ENCODE measurements around the gene SRC.
"Not testable (repeated sequence)": the region's sequence is repeated elsewhere in the genome, so short reads cannot be mapped to it uniquely, and the experiment has no call there.

SRC gene

DNA sequence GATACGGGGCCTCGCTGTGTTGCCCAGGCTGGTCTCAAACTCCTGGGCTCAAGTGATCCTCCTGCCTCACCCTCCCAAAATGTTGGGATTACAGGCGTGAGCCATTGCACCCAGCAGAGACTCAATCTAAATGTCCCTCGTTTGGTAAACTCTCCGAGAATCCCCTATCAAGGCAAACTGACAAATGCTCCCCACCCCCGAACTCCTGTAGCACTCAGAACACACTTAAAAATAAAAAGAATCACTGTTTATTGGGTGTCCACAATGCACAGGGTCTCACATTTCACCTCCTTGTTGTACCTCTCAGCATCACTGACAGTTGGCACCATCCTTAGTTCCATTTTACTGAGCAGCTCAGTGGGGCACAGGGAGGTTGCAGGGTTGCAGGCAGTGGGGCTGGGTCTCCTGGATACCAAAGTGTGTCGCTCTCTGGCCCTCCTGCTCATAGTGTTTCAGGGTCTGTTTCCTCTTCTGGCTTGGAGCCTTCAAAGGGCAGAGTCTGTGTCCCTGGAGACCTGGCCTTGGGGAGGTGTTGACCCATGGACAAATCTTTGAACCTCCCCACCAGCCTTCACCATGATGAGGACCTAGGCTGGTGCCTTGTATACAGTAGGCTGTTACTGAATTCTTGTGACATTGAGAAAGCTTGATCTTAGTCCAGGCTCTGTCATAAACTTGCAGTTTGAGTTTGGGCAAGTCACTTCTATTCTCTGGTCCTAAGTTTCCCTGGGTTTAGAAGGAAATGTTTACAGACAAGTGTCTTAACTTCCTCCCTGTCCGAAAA lies 8.5 kb upstream of the SRC start:
- no peak for DNase-seq

DNA sequence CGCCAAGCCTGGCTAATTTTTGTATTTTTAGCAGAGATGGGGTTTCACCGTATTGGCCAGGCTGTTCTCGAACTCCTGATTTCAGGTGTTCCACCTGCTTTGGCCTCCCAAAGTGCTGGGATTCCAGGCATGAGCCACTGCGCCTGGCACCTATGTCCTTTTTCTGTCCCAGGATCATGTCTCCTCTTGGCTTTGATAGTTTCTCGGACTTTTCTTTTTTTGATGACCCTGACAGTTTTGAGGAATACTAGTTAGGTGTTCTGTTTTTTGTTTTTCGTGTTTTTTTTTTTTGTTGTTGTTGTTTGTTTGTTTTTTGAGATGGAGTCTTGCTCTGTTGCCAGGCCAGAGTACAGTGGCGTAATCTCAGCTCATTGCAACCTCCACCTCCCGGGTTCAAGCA lies 7.6 kb upstream of the SRC start:
- not testable (repeated sequence) for DNase-seq

GRCh38 chr20:37339208-37339607 lies 6.7 kb upstream of the SRC start:
- no peak for DNase-seq

DNA sequence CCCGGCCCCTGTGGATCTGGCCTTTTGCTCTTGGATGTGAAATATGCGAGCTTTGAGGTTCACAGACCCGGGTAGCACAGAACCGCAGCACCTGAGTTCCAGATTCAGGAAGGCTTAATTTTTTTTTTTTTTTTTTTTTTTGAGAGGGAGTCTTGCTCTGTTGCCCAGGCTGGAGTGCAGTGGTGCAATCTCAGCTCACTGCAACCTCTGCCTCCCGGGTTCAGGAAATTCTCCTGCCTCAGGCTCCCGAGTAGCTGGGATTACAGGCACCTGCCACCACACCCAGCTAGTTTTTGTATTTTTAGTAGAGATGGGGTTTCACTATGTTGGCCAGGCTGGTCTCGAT lies 6.2 kb upstream of the SRC start:
- DNase-seq, result not testable (repeated sequence)

GRCh38 chr20:37340998-37341397 lies 4.9 kb upstream of the SRC start:
- no peak for DNase-seq

DNA sequence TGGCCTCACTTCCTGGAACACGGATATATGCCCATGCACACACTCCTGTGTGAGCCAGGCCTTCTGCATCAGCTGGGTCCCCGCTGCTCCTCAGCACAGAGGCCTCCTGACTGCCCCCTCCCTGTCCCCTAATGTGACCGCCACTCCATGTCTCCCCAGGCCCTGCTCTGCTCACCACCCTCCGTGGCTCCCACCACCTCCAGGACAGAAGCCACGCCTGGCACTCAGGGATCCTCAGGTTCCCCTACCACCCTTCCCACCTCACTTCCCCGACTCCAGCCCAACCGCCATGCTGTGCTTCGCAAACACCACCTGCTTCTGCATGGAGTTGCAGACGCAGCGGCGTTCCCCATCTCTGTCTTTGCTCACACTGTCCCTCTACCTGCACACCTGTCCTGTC lies 4.3 kb upstream of the SRC start:
- DNase-seq, result no peak

- no peak for DNase-seq
Measured at GRCh38 chr20:37342231-37343177, 3.4 kb upstream of the SRC start.

- no peak for DNase-seq
Measured at GRCh38 chr20:37343212-37343993, 2.5 kb upstream of the SRC start.

DNA sequence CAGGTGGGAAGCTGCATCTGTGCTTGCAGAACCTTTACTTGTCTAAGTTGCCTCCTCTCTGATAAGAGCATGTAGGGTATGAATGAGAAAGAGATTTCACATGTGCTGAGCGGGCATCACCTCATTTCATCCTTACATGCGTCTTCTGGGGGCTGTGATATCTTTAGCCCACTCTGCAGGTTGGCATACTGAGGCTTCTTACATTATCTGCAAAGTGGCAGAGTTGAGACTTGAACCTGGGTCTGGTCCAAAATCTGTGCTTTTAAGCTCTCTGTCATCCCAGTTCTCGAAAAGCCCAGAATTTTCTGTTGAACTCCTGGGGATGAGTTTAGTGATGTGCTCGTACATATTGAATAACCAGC lies 2.0 kb upstream of the SRC start:
- no peak for DNase-seq

GRCh38 chr20:37344506-37345338 lies 1.2 kb upstream of the SRC start:
- no peak for DNase-seq

GRCh38 chr20:37346236-37346534 lies 245 bp downstream of the SRC start:
- no peak for DNase-seq

GRCh38 chr20:37346535-37347346 lies 801 bp downstream of the SRC start:
- DNase-seq, result no peak

GRCh38 chr20:37347347-37347823 lies 1.4 kb downstream of the SRC start:
- DNase-seq, result no peak

DNA sequence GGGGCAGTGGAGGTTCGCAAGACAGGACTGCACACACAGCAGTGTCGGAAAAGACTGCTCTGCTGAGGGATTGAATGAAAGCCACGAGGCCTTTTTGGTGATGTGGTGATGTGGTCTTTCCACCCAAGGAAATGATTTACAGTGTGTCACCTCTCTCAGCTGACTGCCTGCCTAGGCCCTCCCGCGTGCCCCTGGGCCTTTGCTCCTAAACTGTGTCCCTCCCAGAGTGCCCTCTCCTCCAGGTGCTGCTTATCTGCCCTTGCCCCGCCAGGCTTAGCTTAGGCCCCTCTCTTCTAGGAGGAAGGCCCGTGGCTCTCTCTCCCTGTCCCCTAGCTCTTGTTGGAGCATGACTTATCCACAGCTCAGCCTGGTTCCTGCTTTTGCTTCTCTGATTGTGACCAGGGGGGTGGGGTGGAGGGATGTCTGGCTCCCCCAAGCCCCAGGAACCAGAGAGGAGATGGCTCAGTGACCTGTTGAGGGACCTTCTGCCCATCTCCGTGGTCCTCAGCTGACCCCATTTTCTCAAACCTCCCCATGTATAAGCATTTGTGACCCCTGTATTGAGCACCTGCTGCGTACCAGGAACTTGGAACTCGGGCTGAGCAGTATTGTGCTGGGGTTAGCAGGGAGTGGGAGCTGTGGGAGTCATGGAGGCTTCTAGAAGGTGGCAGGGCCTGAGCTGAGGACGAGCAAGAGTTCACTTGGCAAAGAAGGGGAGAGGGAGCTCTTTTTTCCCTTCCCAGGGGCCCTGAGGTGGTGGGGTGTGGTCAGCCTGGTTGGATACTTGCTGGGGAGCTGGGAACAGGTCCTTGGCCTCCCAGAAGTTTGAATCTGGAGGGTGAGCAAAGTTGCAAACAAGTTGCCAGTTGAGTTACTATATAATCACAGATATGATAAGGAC lies 2.2 kb downstream of the SRC start:
- no peak for DNase-seq

DNA sequence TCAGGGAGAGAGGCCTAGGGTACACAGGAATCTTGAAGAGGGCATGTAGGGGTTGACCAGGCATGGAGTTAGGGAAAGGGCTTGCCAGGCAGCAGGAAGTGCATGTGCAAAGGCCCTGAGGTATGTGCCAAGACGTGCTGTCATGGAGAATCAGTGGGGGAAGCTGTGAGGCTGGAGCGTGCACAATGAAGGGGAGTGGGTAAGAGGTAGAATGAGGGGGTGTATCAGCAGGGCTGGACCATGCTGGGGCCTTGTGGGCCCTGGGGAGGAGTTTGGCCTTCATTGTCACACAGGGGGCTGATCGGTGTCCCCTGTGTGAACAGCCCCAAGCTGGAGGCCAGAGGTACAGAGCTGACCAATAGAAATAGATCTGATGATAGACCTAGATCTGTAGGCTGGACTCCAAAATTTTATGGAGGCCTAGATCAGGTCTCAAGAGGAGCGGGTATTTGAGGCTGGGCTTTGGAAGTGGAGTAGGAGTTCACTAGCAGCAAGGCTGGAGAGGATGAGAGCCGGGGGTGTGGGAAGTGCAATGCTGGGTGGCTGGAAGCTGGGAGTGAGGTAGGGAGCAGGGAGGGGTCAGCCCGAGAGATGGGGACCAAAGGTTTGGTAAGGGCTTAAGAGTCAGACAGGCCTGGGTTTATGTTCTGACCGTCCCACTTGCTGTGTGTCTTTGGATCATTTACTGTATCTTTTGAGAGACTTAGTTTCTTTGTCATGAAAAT lies 3.0 kb downstream of the SRC start:
- no peak for DNase-seq

DNA sequence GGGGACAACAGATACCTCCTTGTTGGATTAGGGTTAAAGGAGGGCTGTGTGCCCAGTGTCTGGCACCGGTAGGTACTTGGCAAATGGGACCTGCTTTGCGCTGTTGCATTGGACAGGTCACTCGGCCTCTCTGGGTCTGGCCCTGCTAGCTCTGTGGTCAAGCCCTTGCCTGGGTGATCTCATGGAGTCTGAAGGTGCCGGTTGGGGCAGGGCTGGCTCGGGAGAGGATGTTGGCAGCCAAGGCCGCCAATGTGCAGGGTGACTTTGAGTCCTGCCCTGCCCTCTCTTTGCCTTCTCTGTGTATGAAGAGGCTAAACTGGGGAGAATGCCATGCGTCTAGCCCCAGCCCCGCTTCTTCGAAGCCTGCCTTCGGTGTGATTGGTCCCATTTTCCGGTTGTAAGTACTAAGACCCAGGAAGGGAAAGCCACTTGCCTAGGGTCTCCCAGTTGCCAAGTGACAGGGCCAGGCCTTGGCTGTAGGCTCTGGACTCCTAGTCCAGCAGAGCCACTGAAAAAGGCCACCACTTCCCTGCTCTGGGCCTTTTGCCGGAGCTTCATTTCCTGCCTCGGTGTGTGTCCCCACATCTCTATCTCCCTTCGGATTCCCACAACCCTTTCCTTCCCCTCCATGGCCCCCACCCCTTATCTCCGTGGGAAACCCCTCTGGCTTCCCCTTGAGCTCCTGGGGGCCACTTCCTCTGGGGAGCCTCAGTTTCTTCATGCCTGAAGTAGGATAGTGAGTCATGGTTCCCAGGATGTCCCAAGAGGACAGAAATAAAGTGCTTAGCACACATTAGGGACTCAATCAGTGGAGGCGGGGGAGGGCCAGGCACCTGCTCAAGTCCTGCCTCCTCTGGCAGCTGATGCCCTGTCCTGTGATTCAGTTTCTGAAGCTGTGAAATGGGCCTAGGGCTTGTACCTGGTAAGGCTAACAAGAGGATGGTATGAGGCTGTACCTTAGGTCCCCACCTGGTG lies 3.9 kb downstream of the SRC start:
- no peak for DNase-seq

GRCh38 chr20:37350649-37351574 lies 5.0 kb downstream of the SRC start:
- no peak for DNase-seq

Measured in stimulated activated naive CD4-positive, alpha-beta T cell treated with Interleukin-2 at 50 U/mL for 16 hours (primary cell).